Gastroesophageal sphincter (tissue), 4 donors: ENCODE measurements around the gene RBFOX2. TPM values are rescaled to one million over a fixed set of nuclear protein-coding genes. Genes with fewer than 3 reads are reported as not detected.
"Not testable (repeated sequence)": the region's sequence is repeated elsewhere in the genome, so short reads cannot be mapped to it uniquely, and the experiment has no call there.

Experiments
- ATAC-seq: fragments of 150-250 bp; one replicate; pipeline ENCODE4 v1.9.1; 2016; ENCODE audit warnings: mild to moderate bottlenecking, moderate library complexity
- H3K27ac ChIP-seq, 4 donors: fragments of 200-600 bp; sonication (generic) in 3 of 4; 1 replicate in 3 of 4; 2 replicates in 1 of 4; pipeline ENCODE4 v1.5.1; 2016 to 2019
- H3K27me3 ChIP-seq: fragments of 200-600 bp; sonication (generic); one replicate; pipeline ENCODE4 v1.5.1; 2019
- H3K36me3 ChIP-seq, 2 donors: fragments of 200-600 bp; sonication (generic); one replicate each; pipeline ENCODE4 v1.5.1; 2019; ENCODE audit warnings: control low read depth in 1 of 2
- H3K4me1 ChIP-seq, 3 donors: fragments of 200-600 bp; sonication (generic); 1 replicate in 2 of 3; 2 replicates in 1 of 3; pipeline ENCODE4 v1.5.1; 2016 to 2019; ENCODE audit warnings: control low read depth in 2 of 3
- H3K4me3 ChIP-seq, 2 donors: fragments of 200-600 bp; sonication (generic); one replicate each; pipeline ENCODE4 v1.5.1; 2019; ENCODE audit warnings: mild to moderate bottlenecking in 1 of 2, moderate library complexity in 1 of 2
- H3K9me3 ChIP-seq, 3 donors: fragments of 200-600 bp; sonication (generic); one replicate each; pipeline ENCODE4 v1.5.1; 2017 to 2019; ENCODE audit warnings: control low read depth in 2 of 3
- EP300 ChIP-seq: sonication (generic); formaldehyde crosslinking; IDR thresholded peaks from one replicate; pipeline ENCODE4 v1.6.1; 2017; ENCODE audit warnings: antibody characterized with exemption, mild to moderate bottlenecking
- POLR2A ChIP-seq, 2 donors: fragments of 450-650 bp; IDR thresholded peaks; one replicate each; pipeline ENCODE4 v1.6.1; 2017; ENCODE audit warnings: antibody characterized with exemption in 2 of 2, mild to moderate bottlenecking in 2 of 2, moderate library complexity in 1 of 2
- POLR2AphosphoS5 ChIP-seq: sonication (generic); formaldehyde crosslinking; IDR thresholded peaks from one replicate; pipeline ENCODE4 v1.6.1; 2017; ENCODE audit warnings: antibody characterized with exemption
- WGBS, 2 donors: methylation state at CpG; one replicate each; pipeline ENCODE4 v1.1.5; 2018; ENCODE audit warnings: low coverage in 1 of 2; 5-methylcytosine and 5-hydroxymethylcytosine counted together
- total RNA-seq, 4 donors: library from RNA; depleted of rRNA; stranded (reverse); fragments of >200 nt; gene quantifications; one replicate each; pipeline ENCODE4 v1.1.0, GENCODE V29; 2016
- TF ChIP-seq, protein P1 (sequence below), 4 experiments: fragments of 200-600 bp in 2 of 4; fragments of 450-650 bp in 2 of 4; sonication (generic) in 1 of 4; IDR thresholded peaks; one replicate each; pipeline ENCODE4 v1.5.1; 2017 to 2019; ENCODE audit warnings: antibody characterized with exemption in 4 of 4, mild to moderate bottlenecking in 2 of 4, moderate library complexity in 2 of 4

Gene RBFOX2
- total RNA-seq, 4 donors from 2014 or later = 120 to 197 (median 169) TPM

DNA sequence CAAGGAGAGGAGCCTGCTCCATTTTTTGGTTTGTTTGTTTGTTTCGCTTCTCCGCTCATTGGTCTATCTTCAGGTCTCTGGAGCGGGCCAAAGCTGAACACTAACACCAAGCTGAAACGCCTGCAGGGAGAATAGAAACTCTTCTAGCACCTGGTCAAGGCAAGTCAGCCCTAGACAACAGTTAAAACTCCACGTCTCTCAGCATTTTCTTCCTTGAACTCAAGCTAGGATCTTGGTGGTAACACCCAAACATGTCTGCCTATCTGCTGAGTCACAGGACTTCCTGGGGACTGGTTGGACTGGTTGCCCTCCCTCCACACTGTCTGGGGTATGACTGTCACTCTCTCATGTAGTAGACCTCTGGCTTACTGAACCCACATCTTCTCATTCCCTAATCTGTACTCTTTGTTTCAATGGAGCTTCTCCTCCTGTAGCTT, 23.9 kb upstream of the RBFOX2 start:
- 86% methylated on average over 5 of the region's 5 CpGs; no CpG with 5 or more reads in 1 of the 2 donors for WGBS, 2 donors
- TF ChIP-seq POLR2AphosphoS5 (no peak), POLR2A (IDR thresholded peaks at IDR 0.05) (no peak), EP300 (no peak)
- TF ChIP-seq, protein P1, sequence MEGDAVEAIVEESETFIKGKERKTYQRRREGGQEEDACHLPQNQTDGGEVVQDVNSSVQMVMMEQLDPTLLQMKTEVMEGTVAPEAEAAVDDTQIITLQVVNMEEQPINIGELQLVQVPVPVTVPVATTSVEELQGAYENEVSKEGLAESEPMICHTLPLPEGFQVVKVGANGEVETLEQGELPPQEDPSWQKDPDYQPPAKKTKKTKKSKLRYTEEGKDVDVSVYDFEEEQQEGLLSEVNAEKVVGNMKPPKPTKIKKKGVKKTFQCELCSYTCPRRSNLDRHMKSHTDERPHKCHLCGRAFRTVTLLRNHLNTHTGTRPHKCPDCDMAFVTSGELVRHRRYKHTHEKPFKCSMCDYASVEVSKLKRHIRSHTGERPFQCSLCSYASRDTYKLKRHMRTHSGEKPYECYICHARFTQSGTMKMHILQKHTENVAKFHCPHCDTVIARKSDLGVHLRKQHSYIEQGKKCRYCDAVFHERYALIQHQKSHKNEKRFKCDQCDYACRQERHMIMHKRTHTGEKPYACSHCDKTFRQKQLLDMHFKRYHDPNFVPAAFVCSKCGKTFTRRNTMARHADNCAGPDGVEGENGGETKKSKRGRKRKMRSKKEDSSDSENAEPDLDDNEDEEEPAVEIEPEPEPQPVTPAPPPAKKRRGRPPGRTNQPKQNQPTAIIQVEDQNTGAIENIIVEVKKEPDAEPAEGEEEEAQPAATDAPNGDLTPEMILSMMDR (IDR thresholded peaks at IDR 0.05) = no peak
- no peak for ATAC-seq
- H3K36me3 ChIP-seq = no peaks in the 10 kb centered on the region
- no peak overlapping the region for H3K4me3 ChIP-seq
- H3K27me3 ChIP-seq = no peaks in the 10 kb centered on the region
- H3K27ac ChIP-seq = no peak overlapping the region
- no peaks in the 10 kb centered on the region for H3K4me1 ChIP-seq
- no peaks in the 10 kb centered on the region for H3K9me3 ChIP-seq

DNA sequence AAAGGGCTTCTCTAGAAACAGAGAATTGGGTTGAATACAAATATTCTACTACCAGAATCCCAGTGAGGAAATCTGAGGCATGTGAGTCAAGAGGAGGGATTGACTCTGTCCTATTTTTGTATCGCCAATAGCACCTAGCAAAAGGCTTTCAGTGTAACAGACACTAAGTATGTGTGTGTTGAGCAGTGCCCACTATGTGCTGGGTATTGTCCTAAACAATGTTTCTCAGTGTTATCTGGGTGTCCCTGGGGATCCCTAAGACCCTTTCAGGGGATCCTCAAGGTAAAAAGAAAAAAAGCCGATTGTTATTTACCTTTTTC, 21.0 kb upstream of the RBFOX2 start:
- Histone ChIP-seq H3K27me3 (no peaks in the 10 kb centered on the region), H3K9me3 (no peaks in the 10 kb centered on the region), H3K27ac (no peak overlapping the region), H3K36me3 (no peaks in the 10 kb centered on the region), H3K4me1 (no peaks in the 10 kb centered on the region), H3K4me3 (no peak overlapping the region)
- TF ChIP-seq POLR2A (IDR thresholded peaks at IDR 0.05) = no peak
- TF ChIP-seq POLR2AphosphoS5 = no peak
- no peak for TF ChIP-seq EP300
- TF ChIP-seq, protein P1 (IDR thresholded peaks at IDR 0.05) = no peak
- 89 to 100% methylated on average over 1 to 2 of the region's 2 CpGs for WGBS, 2 donors
- no peak for ATAC-seq

DNA sequence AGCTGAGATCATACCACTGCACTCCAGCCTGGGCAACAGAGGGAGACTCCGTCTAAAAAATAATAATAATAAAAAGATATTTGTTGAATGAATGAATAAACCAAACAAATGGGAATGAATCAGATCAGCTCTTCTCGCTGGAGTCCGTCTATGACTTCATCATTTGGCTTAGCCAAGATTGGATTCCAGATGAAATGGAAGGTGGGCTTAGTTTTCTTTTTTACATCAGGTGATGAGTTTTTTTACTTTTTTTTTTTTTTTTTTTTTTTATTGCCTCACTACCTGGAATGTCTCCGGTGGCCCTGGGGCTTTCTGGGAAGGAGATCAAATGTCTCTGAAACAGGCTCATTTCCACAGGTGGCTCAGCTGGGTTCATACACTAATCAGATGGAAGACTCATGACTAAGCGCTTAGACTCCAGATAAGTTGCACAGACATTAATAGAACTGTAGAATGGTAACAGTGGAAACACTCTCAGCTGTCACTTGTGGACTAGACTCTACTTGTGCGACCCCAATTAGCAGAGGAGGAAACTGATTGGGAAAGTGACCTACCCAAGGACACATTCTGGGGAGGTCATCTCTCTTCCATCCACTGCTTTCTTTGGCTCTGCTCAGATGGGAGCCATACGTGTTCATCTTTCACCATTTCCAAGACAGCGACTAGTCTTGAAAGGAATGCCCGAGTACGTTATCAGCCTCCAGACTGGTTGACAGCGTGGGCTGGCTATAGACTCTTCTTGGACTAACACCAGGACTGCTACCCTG, 20.5 kb upstream of the RBFOX2 start:
- WGBS, 2 donors = 93% methylated on average over 5 to 9 of the region's 11 CpGs
- no peaks in the 10 kb centered on the region for H3K4me1 ChIP-seq
- no peak for TF ChIP-seq POLR2A (IDR thresholded peaks at IDR 0.05)
- no peak for TF ChIP-seq EP300
- TF ChIP-seq, protein P1 (IDR thresholded peaks at IDR 0.05) = no peak
- no peak for TF ChIP-seq POLR2AphosphoS5
- H3K9me3 ChIP-seq = no peaks in the 10 kb centered on the region
- ATAC-seq = no peak
- no peak overlapping the region for H3K27ac ChIP-seq
- H3K36me3 ChIP-seq = no peaks in the 10 kb centered on the region
- H3K4me3 ChIP-seq = no peak overlapping the region
- H3K27me3 ChIP-seq = no peaks in the 10 kb centered on the region

DNA sequence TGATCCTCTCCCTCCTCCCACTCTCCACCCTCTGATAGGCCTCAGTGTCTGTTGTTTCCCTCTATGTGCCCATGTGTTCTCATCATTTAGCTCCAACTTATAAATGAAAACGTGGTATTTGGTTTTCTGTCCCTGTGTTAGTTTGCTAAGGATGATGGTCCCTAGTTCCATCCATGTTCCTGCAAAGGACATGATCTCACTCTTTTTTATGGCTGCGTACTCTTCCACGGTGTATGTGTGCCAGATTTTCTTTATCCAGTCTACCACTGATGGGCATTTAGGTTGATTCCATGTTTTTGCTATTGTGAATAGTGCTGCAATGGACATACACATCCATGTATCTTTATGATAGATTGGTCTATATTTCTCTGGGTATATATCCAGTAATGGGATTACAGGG, 15.9 kb upstream of the RBFOX2 start:
- not testable (repeated sequence) for ATAC-seq, H3K27me3 ChIP-seq, H3K27ac ChIP-seq, H3K36me3 ChIP-seq, H3K4me3 ChIP-seq, H3K9me3 ChIP-seq, H3K4me1 ChIP-seq
- WGBS, 2 donors = 83 to 89% methylated on average over 3 of the region's 3 CpGs

DNA sequence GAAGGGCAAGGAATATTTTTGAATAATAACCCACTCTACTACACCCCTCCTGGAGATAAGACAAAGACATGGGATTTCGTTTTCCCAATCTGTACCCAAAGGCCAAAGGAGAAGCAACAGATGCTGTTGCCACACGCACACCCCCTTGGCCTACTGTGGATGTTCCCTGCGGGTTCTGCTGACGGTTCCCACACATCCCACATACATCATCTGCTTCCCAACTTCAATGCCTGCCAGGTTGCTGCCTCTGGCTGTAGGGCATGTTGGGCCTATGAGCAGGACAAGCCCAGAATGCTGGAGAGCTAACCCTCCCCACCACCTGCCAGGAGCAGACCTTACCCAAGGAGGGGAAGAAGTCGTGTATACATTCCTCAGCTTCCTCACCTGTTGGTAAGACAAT, 13.6 kb upstream of the RBFOX2 start:
- TF ChIP-seq POLR2A (IDR thresholded peaks at IDR 0.05) (no peak), EP300 (no peak), POLR2AphosphoS5 (no peak)
- TF ChIP-seq, protein P1 (IDR thresholded peaks at IDR 0.05) = no peak
- Histone ChIP-seq H3K27me3 (no peaks in the 10 kb centered on the region), H3K27ac (no peak overlapping the region), H3K36me3 (no peaks in the 10 kb centered on the region), H3K4me3 (no peak overlapping the region), H3K9me3 (no peaks in the 10 kb centered on the region), H3K4me1 (no peaks in the 10 kb centered on the region)
- no peak for ATAC-seq
- 78 to 100% methylated on average over 5 of the region's 5 CpGs for WGBS, 2 donors
